GM21825 (cell line): ENCODE results near the gene ZC3HAV1.
"Not testable (repeated sequence)": the region's sequence is repeated elsewhere in the genome, so short reads cannot be mapped to it uniquely, and the experiment has no call there.

Source experiments
- ATAC-seq: cut with Tn5 transposase; IDR thresholded peaks from one replicate; pipeline ENCODE4 v1.9.1; 2021; ENCODE audit warnings: mild to moderate bottlenecking, moderate library complexity; ENCODE audit not compliant: unreplicated experiment

Gene ZC3HAV1

GRCh38 chr7:139109188-139109982, at the start of gene ZC3HAV1:
Gene ZC3HAV1 (minus strand): TSS chr7:139109720. CDS start chr7:139109331, 389 bp downstream.
- ATAC-seq, result peak; percentile 69

DNA sequence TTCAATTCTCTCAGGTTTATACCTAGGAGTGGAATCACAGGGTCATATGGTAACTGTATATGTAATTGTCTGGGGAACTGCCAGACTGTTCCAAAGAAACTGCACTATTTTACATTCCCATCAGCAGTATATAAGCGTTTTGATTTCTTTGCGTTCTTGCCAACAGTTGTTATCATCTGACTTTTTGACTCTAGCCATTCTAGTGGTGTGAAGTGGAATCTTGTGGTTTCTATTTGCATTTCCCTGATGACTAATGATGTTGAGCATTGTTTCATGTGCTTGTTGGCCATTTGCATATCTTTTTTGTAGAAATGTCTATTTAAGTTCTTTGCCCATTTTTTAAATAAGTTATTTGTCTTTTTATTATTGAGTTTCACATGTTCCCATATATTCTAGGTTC, 44.3 kb upstream of the ZC3HAV1 start:
- ATAC-seq, result no peak

GRCh38 chr7:139152149-139152548, 42.6 kb upstream of the ZC3HAV1 start:
- no peak for ATAC-seq

DNA sequence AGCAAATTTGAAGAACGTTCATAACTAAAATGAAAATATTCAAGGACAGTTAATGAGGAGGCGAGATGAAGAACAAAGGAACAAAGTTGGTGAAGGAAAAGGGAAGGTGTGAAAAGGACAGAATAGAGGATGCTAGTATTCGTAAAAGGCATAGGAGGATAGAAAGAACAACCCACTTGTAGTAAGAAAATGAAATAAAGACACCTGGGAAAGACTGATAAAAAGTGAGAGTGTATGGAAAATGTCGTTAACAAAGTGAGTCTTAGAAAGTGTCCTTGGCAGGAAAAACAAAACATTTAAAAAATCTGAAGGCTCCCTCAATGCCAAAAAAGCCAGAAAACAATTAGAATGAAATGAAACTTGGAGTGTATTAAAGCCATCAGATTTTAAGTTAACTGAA, 29.6 kb upstream of the ZC3HAV1 start:
- no peak for ATAC-seq

- ATAC-seq, result peak; percentile 99
These were observed 24.0 kb upstream of the ZC3HAV1 start for GRCh38 chr7:139133335-139134139.

GRCh38 chr7:139132887-139133286, 23.4 kb upstream of the ZC3HAV1 start:
- ATAC-seq, result no peak

GRCh38 chr7:139131601-139132041, 22.1 kb upstream of the ZC3HAV1 start:
- ATAC-seq, result no peak

GRCh38 chr7:139129814-139130213, 20.3 kb upstream of the ZC3HAV1 start:
- ATAC-seq, result not testable (repeated sequence)

- no peak for ATAC-seq
These were observed 18.1 kb upstream of the ZC3HAV1 start for GRCh38 chr7:139127648-139128047.

DNA sequence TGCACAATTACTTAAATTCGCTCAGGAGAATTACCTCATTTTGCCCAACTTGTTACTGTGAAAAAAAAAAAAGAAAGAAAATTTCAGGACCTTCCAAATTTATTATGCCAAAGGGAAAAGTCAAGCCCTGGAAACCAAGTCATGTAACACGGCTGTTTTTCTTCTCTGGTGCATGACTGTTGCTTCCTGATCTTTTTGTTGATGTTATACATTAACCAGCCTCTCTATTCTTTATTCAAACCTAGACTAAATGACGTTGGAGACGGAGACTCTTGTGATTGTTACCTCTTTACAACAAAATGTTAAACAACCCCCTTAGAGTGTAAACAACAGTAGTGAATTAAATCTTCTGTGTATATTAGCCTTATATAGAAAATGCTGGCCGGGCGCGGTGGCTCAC, 16.1 kb upstream of the ZC3HAV1 start:
- no peak for ATAC-seq

DNA sequence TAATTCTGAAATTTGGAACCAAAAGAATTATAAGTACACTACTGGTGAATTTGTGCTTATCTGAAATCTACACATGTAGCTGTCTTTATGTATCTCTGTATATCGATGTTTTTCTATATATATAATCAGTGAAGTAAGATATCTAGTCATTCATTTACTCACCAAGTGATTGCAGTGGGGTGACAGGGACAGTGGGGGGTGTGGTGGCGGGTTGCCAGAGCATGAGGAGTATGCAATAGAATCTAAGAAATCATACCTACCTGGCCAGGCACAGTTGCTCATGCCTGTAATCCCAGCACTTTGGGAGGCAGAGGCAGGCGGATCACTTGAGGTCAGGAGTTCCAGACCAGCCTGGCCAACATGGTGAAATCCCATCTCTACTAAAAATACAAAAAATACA, 15.5 kb upstream of the ZC3HAV1 start:
- not testable (repeated sequence) for ATAC-seq

DNA sequence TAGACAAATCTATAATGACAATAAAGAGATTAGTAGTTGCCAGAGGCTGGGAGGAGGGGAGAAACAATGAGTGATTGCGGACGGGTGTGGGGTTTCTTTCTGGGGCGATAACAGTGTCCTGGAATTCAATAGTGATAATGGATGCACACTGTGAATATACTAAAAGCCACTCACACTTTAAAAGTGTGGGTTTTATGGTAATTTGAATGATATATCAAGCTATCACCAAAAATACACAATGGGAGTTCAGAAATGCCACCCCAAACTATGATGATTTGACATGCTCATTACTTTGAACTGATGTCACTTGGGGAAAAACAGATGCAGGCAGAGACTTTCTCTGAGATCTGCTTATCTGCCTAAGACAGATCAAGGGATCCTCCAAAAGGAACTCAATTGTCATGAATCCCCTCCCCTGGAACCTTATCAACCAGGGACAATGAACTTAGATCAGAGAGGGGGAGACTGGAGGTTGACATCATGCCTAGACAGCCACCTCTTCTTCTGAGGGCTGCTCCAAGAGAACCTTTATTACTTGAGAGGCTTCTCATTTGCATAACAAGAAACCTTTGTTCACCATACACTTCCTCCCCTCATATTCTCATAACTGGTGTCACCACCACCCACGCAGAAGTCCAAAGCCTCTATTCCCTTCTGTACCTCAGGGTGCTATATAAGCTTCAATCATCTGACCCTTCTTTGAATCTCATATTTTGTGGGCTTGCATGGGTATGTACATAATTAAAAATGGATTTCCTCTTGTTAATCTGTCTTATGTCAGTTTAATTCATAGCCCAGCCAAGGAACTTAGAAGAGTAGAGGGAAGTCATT, 14.8 kb upstream of the ZC3HAV1 start:
- peak; percentile 62 for ATAC-seq

DNA sequence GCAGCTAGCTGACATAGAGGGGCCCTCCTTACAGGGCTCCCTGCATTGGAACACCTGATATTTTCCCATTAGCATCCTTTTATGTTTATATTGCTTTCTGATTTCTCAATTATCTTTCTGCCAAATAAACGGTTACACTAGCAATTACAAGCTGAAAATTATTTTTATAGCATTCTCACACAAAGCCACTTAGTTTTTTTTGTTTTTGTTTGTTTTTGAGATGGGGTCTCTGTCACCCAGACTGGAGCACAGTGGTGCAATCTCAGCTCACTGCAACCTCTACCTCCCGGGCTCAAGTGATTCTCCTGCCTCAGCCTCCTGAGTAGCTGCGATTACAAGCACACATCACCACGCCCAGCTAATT, 9.9 kb upstream of the ZC3HAV1 start:
- ATAC-seq, result no peak

- peak; percentile 80 for ATAC-seq
These were observed 9.4 kb upstream of the ZC3HAV1 start for GRCh38 chr7:139118805-139119485.

DNA sequence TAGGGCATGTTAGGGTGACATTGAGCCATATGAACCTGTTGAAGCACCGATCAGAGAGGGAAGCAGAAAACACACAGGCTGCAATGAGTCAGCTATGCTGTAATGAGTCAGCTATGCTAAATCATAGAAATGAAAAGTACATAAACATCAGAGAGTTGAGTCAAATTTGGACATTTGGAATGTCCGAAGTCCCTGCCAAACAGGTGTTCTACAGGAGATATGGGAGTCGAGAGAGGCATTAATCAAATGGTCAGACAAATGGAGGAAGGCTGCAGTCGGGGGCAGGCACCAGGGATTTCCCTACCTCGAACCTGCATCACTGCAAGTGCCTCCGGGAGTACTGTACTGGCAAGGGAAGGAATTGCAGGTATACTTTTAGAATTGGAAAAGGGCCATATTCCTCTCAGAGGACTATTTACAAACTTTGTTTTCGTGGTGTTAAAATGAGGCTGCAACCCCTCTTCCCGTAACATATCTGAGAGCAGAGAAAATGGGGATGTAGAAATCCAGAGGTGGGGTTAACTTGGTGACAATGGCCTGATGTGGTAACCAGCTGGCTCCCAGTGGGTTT, 8.8 kb upstream of the ZC3HAV1 start:
- ATAC-seq, result peak; percentile 49

DNA sequence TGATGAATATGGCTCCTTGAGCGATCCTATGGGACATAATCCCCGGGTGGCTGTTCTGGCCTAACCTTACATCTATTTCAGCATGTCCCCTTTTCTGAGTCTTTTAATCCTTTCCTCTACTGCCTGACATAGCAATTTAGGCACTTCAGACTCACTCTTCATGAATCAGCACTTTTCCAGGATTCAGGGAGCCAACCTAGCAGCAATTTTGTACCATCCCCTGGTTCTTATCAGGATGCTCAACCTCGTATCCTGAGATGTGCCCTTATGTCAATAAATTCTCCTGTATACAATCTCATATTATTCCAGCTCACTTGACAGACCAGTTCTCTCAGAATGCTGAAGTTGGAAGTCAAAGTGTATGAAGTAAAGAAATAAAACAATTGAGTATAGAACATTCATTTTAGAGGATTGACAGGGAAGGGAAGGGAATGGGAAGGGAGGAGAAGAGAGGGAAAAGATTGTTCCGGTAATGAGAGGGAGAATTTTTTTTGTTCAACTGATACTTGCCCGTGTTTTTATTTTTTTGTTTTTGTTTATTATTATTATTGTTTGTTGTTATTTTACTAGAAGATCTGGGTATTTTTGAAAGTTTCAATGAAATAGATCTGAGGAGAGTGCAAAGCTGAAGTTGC, 8.2 kb upstream of the ZC3HAV1 start:
- ATAC-seq, result no peak

DNA sequence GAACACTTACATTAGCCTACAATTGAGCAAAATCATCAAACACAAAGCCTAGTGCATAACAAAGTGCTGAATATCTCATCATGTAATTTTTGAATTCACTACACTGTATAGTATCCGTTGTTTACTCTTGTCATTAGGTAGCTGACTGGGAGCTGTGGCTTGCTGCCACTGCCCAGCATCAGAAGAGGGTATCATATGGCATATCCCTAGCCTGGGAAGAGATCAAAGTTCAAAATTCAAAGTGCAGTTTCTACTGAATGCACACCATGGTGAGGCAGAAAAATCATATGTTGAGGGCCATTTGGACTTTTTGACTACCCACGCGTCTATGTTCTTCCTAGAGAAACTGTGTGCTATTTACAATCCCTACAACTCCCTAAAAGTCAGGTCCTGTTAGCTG, 7.5 kb upstream of the ZC3HAV1 start:
- ATAC-seq, result no peak

DNA sequence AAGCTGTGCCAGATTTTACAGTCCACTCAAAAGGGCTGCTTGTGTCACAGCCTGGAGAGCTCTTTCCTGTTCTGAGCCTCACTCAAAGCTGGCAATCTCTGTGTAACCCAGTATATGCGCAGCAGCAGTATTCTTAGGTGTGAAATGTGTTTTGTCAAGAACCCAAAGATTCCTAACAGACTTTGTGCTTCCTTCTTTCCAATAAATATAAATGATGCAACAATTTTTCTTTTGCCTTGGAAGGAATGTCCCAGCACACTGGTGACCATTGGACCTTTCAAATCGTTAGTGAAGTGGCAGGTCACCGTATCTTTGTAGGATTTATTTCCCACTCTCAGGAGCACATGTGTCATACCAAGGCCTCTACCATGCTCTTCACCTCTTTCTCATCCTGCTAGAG, 5.6 kb upstream of the ZC3HAV1 start:
- no peak for ATAC-seq

GRCh38 chr7:139114585-139114984, 5.1 kb upstream of the ZC3HAV1 start:
- ATAC-seq, result no peak

DNA sequence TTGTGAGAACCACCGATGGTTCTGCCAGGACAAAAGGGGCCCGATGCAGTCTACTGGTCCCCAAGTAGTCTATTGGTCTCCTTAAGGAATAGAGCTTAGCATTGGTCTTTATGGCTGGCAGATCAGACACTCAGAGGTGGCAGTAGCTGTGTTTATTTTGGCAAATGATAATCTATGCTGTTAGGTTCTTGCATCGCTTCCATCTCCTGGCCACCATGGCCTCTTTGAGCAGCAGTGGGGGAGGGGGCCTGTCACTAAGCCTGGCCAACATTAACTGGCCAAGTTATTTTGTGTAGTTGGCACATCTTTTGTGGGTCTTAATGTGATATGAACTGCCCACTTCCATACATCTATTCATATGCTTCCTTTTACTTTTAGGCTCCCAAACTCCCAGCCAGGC, 4.5 kb upstream of the ZC3HAV1 start:
- ATAC-seq, result no peak
